Right hindlimb (tissue), 1 donor: ENCODE data around the gene GPR137.
"Not testable (repeated sequence)": the region's sequence is repeated elsewhere in the genome, so short reads cannot be mapped to it uniquely, and the experiment has no call there.

Source experiments
- DNase-seq: peaks from one replicate; pipeline ENCODE4 v3.0.0-alpha.2; 2018

GPR137 gene

GRCh38 chr11:64305691-64306562 is 20.3 kb downstream of the GPR137 start:
- DNase-seq = peak; percentile 74

GRCh38 chr11:64306563-64306875 is 20.9 kb downstream of the GPR137 start:
- DNase-seq = no peak

GRCh38 chr11:64306876-64307622 is 21.4 kb downstream of the GPR137 start:
- no peak for DNase-seq

- not testable (repeated sequence) for DNase-seq
Observed at GRCh38 chr11:64307795-64308194, 22.1 kb downstream of the GPR137 start.

- no peak for DNase-seq
Observed at GRCh38 chr11:64312947-64313346, 27.3 kb downstream of the GPR137 start.

GRCh38 chr11:64313491-64314145 is 28.0 kb downstream of the GPR137 start:
- no peak for DNase-seq

- DNase-seq = no peak
Observed at GRCh38 chr11:64314146-64314804, 28.6 kb downstream of the GPR137 start.

- no peak for DNase-seq
Observed at GRCh38 chr11:64314805-64315561, 29.3 kb downstream of the GPR137 start.

GRCh38 chr11:64315667-64316526 is 30.2 kb downstream of the GPR137 start:
- DNase-seq = not testable (repeated sequence)

GRCh38 chr11:64316672-64317324 is 31.1 kb downstream of the GPR137 start:
- no peak for DNase-seq

- DNase-seq = peak; percentile 97
Observed at GRCh38 chr11:64317325-64317960, 31.8 kb downstream of the GPR137 start, which contains the start of gene TRMT112. TSS of gene TRMT112 (minus strand) at chr11:64317559. CDS start at chr11:64317526, 33 bp downstream.

- DNase-seq = peak; percentile 98
Observed at GRCh38 chr11:64317961-64318765, 32.5 kb downstream of the GPR137 start, which contains the start of gene PRDX5. TSS of gene PRDX5 (plus strand) at chr11:64318121. CDS start at chr11:64318216, 95 bp downstream.

GRCh38 chr11:64318766-64319761 is 33.4 kb downstream of the GPR137 start:
- no peak for DNase-seq

- no peak for DNase-seq
Observed at GRCh38 chr11:64320556-64320955, 34.9 kb downstream of the GPR137 start.

GRCh38 chr11:64321026-64321425 is 35.4 kb downstream of the GPR137 start:
- no peak for DNase-seq

- DNase-seq = no peak
Observed at GRCh38 chr11:64321533-64321932, 35.9 kb downstream of the GPR137 start.

- no peak for DNase-seq
Observed at GRCh38 chr11:64322925-64323260, 37.2 kb downstream of the GPR137 start.

GRCh38 chr11:64323373-64323772 is 37.7 kb downstream of the GPR137 start:
- DNase-seq = no peak
